Measurements from ENCODE around the gene CLIP2.
A peak's percentile ranks its signal among the peaks of the same experiment; 100 is the strongest.

CLIP2 gene

DNA sequence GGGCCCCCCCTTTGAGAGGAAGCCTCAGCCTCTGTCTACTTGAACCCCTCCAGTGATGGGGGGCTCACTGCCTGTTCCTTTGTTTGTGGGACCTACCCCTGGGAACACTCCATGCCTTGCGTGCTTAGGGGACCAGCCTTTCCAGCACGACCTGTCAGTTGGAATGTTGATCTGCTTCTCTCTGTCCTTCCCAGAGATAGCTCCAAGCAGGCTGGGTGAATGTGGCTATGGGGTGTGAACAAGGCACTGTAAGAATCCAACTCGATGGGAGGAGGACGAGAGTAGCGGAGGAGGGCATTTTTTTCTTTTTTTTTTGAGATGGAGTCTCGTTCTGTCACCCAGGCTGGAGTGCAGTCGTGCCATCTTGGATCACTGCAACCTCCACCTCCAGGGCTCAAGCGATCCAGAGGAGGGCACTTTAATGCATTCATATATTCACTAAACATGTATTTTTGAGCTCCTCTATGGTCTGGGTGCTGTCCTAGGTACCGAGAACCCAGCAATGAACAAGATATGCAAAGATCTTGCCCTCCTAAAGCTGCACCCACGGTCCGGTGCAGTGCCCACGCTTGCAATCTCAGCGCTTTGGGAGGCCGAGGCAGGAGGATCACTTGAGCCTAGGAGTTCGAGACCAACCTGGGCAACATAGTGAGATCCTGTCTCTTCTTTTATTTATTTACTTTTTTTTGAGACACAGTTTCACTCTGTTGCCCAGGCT is 8.5 kb downstream of the CLIP2 start:
- peak; percentile 78 for TF ChIP-seq REST (IDR thresholded peaks at IDR 0.05; ENCODE audit: low read depth)
- no peak for TF ChIP-seq TEAD4 (IDR thresholded peaks at IDR 0.05)

- TF ChIP-seq CEBPB (IDR thresholded peaks at IDR 0.05), result no peak
- TF ChIP-seq EP300 (IDR thresholded peaks at IDR 0.05; ENCODE audit: borderline replicate concordance), result no peak
- no peak for TF ChIP-seq TAF1 (IDR thresholded peaks at IDR 0.05; ENCODE audit: low read depth)
These were observed 10.2 kb downstream of the CLIP2 start for GRCh38 chr7:74299401-74299800.

- TF ChIP-seq CREB1 (IDR thresholded peaks at IDR 0.05; ENCODE audit: low read depth), result no peak
- TF ChIP-seq TAF1 (IDR thresholded peaks at IDR 0.05; ENCODE audit: low read depth), result no peak
- no peak for TF ChIP-seq TCF12 (IDR thresholded peaks at IDR 0.05; ENCODE audit: low read depth)
- TF ChIP-seq EGR1 (IDR thresholded peaks at IDR 0.05), result no peak
- TF ChIP-seq CEBPB (IDR thresholded peaks at IDR 0.05), result no peak
- TF ChIP-seq, protein P1, sequence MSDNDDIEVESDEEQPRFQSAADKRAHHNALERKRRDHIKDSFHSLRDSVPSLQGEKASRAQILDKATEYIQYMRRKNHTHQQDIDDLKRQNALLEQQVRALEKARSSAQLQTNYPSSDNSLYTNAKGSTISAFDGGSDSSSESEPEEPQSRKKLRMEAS (IDR thresholded peaks at IDR 0.05), result no peak
- no peak for TF ChIP-seq EP300 (IDR thresholded peaks at IDR 0.05; ENCODE audit: borderline replicate concordance)
- TF ChIP-seq REST (IDR thresholded peaks at IDR 0.05; ENCODE audit: low read depth), result no peak
- no peak for TF ChIP-seq TEAD4 (IDR thresholded peaks at IDR 0.05)
- no peak for TF ChIP-seq FOXM1 (IDR thresholded peaks at IDR 0.05; ENCODE audit: borderline replicate concordance, low read depth)
- TF ChIP-seq YY1 (IDR thresholded peaks at IDR 0.05; ENCODE audit: low read depth), result no peak
- no peak for TF ChIP-seq USF1 (IDR thresholded peaks at IDR 0.05)
- TF ChIP-seq RAD21 (IDR thresholded peaks at IDR 0.05; ENCODE audit: low read depth), result no peak
- TF ChIP-seq ZBTB7A (IDR thresholded peaks at IDR 0.05; ENCODE audit: low read depth), result no peak
- TF ChIP-seq NFIC (IDR thresholded peaks at IDR 0.05), result no peak
These were observed 11.7 kb downstream of the CLIP2 start for GRCh38 chr7:74300926-74301325.

DNA sequence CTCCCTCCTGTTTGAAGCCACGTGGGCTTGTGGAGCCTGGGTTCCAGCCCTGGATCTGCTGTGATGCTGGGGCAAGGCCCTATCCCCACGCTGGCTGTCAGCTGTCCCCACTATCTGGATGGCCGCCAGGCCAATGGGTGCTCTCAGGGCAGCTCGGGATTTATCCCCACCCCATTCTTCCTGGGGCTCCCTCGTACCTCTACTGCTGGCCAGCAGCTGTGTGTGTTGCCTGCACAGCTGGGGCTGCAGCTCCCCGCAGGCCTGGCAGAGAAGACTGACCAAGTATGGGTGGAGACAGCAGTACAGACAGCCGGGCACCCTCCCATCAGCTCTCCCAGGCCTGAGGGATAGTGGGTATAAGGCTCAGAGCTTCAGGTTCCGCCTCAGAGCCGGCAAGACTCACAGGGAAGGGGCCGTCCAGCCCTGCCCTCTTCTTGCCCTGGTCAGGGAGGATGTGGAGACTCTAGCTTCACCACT is 13.6 kb downstream of the CLIP2 start:
- no peak for TF ChIP-seq TAF1 (IDR thresholded peaks at IDR 0.05; ENCODE audit: low read depth)
- TF ChIP-seq CREB1 (IDR thresholded peaks at IDR 0.05; ENCODE audit: low read depth), result no peak
- TF ChIP-seq RAD21 (IDR thresholded peaks at IDR 0.05; ENCODE audit: low read depth), result no peak
- no peak for TF ChIP-seq REST (IDR thresholded peaks at IDR 0.05; ENCODE audit: low read depth)
- no peak for TF ChIP-seq NFIC (IDR thresholded peaks at IDR 0.05)
- TF ChIP-seq FOXM1 (IDR thresholded peaks at IDR 0.05; ENCODE audit: borderline replicate concordance, low read depth), result no peak
- TF ChIP-seq EP300 (IDR thresholded peaks at IDR 0.05; ENCODE audit: borderline replicate concordance), result no peak
- TF ChIP-seq ZBTB7A (IDR thresholded peaks at IDR 0.05; ENCODE audit: low read depth), result no peak
- TF ChIP-seq, protein P1 (IDR thresholded peaks at IDR 0.05), result no peak
- TF ChIP-seq CEBPB (IDR thresholded peaks at IDR 0.05), result no peak
- no peak for TF ChIP-seq EGR1 (IDR thresholded peaks at IDR 0.05)
- TF ChIP-seq TEAD4 (IDR thresholded peaks at IDR 0.05), result no peak
- TF ChIP-seq TCF12 (IDR thresholded peaks at IDR 0.05; ENCODE audit: low read depth), result no peak
- TF ChIP-seq YY1 (IDR thresholded peaks at IDR 0.05; ENCODE audit: low read depth), result no peak
- no peak for TF ChIP-seq USF1 (IDR thresholded peaks at IDR 0.05)
